Ovary (tissue), 3 donors: ENCODE measurements around the gene RPS25.

ENCODE experiments used
- EP300 ChIP-seq: sonication (generic); formaldehyde crosslinking; IDR thresholded peaks from one replicate; pipeline ENCODE4 v1.6.1; 2017; ENCODE audit warnings: antibody characterized with exemption
- TF ChIP-seq, protein P1 (sequence below), 3 donors: fragments of 450-650 bp in 2 of 3; fragments of 200-600 bp in 1 of 3; IDR thresholded peaks; one replicate each; pipeline versions ENCODE4 v1.5.1 to v1.8.0; 2016 to 2022; ENCODE audit warnings: antibody characterized with exemption in 3 of 3, mild to moderate bottlenecking in 1 of 3
- donor health status: DM: no; HTN: no; CAD: no.

DNA sequence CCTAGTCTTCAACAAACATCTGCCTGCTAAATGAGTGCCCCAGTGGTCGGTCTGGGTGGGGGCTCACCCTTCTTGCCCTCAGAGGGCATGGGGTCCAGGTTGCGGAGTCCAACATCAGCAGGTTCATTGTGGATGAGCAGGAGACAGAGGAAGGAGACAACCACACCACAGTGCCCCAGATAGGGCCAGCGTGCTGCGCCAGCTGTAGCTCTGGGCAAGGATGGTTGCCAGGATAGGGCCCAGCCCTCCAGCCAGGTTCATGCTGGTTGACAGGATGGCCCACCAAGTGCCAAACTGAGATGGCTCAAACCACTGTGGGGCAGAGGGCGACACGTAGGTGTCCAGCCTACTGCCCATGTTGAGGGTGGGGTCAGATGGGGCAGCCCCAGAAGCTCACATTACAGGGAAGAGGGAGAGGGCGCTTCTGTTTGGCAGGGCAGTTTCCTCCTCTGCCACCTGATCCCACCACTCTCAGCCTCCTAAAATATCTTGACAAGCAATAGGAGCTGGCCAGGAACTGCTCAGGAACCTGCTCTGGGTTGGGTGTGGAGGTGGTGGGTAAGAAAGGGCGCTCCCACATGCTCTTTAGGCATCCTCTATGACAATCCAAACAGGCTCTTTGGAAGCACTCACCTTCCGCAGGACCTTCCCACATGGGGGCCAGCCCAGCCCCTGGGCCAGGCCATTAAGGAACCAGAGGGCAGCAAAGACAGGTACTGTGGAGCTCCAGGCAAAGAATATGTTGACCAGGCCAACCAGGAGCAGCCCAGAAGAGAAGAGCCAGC, 9.6 kb upstream of the RPS25 start:
- TF ChIP-seq, protein P1, sequence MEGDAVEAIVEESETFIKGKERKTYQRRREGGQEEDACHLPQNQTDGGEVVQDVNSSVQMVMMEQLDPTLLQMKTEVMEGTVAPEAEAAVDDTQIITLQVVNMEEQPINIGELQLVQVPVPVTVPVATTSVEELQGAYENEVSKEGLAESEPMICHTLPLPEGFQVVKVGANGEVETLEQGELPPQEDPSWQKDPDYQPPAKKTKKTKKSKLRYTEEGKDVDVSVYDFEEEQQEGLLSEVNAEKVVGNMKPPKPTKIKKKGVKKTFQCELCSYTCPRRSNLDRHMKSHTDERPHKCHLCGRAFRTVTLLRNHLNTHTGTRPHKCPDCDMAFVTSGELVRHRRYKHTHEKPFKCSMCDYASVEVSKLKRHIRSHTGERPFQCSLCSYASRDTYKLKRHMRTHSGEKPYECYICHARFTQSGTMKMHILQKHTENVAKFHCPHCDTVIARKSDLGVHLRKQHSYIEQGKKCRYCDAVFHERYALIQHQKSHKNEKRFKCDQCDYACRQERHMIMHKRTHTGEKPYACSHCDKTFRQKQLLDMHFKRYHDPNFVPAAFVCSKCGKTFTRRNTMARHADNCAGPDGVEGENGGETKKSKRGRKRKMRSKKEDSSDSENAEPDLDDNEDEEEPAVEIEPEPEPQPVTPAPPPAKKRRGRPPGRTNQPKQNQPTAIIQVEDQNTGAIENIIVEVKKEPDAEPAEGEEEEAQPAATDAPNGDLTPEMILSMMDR (IDR thresholded peaks at IDR 0.05) = no peak
- TF ChIP-seq EP300 = no peak
